Measurements from ENCODE around the gene SFXN2. TPM values are rescaled to one million over a fixed set of nuclear protein-coding genes. Genes with fewer than 3 reads are reported as not detected.

SFXN2 gene
- total and polyA plus RNA-seq, 7 donors = 0.45 to 3.2 (median 1.7) TPM

- Histone ChIP-seq H3K9me3 (no peaks in the 10 kb centered on the region), H3K4me3 (no peak overlapping the region), H3K4me1 (no peaks in the 10 kb centered on the region), H3K27me3 (ENCODE audit: insufficient read depth in 3 of 3, low read length in 2 of 3) (no peaks in the 10 kb centered on the region), H3K36me3 (ENCODE audit: insufficient read depth in 1 of 2, low read depth in 1 of 2) (peaks cover 7 to 30% of the 10 kb centered on the region in 2 donors), H3K27ac (no peak overlapping the region)
- no peak for ATAC-seq
- intact Hi-C loops (cut with DNase I) = no loop called here
- TF ChIP-seq, protein P1, sequence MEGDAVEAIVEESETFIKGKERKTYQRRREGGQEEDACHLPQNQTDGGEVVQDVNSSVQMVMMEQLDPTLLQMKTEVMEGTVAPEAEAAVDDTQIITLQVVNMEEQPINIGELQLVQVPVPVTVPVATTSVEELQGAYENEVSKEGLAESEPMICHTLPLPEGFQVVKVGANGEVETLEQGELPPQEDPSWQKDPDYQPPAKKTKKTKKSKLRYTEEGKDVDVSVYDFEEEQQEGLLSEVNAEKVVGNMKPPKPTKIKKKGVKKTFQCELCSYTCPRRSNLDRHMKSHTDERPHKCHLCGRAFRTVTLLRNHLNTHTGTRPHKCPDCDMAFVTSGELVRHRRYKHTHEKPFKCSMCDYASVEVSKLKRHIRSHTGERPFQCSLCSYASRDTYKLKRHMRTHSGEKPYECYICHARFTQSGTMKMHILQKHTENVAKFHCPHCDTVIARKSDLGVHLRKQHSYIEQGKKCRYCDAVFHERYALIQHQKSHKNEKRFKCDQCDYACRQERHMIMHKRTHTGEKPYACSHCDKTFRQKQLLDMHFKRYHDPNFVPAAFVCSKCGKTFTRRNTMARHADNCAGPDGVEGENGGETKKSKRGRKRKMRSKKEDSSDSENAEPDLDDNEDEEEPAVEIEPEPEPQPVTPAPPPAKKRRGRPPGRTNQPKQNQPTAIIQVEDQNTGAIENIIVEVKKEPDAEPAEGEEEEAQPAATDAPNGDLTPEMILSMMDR (IDR thresholded peaks at IDR 0.05) = no peak
- DNase-seq = no peak
- 96 to 98% (median 98%) methylated on average over 3 of the region's 3 CpGs for WGBS, 3 donors
Measured at GRCh38 chr10:102701796-102702195, 12.6 kb upstream of the SFXN2 start.

DNA sequence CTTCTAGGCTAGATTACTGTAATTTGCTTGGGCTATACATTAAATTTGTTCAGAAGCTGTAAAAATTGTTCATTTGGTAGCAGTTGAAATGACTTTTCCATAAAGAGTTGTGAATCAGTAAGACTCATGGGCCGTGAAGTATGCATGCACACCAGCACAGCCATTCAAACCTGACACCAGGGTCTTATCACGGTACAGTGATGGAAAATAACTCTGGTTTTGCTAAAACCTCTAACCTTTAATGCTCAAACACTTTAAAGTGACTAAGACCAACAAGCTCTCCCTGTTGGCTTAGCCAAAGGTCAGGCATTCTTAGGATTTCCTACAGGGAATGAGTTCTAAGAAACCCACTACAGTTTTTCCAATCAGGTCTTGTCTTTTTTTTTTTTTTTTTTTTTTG, 11.7 kb upstream of the SFXN2 start:
- DNase-seq (no peak), ATAC-seq (no peak)
- no peak overlapping the region for H3K4me3 ChIP-seq
- intact Hi-C loops (cut with DNase I) = no loop called here
- TF ChIP-seq, protein P1 (IDR thresholded peaks at IDR 0.05) = no peak
- H3K9me3 ChIP-seq = no peaks in the 10 kb centered on the region
- WGBS, 3 donors = 76 to 82% (median 77%) methylated on average over 2 of the region's 2 CpGs
- H3K27me3 ChIP-seq (ENCODE audit: insufficient read depth in 3 of 3, low read length in 2 of 3) = no peaks in the 10 kb centered on the region
- peaks cover 6 to 24% of the 10 kb centered on the region in 2 donors for H3K36me3 ChIP-seq (ENCODE audit: insufficient read depth in 1 of 2, low read depth in 1 of 2)
- H3K27ac ChIP-seq = no peak overlapping the region
- no peaks in the 10 kb centered on the region for H3K4me1 ChIP-seq

DNA sequence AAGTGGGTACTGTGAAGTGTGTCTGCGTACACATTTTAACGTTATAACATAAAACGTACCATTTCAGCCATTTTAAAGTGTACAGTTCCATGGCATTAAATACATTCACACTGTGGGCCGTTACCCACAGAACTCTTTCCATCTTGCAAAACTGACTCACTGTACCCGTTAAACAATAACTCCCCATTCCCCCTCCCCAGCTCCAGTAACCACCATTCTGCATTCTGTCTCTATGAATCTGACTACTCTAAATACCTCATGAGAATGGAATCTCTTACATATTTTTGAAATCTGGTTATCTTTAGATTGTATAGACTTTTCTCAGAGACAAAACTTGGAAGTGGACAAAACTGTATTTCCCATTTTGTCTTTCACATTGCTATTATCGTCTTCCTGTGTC, 9.5 kb upstream of the SFXN2 start:
- ATAC-seq = no peak
- no peak overlapping the region for H3K4me3 ChIP-seq
- H3K36me3 ChIP-seq (ENCODE audit: insufficient read depth in 1 of 2, low read depth in 1 of 2) = peaks cover 0 to 7% of the 10 kb centered on the region in 2 donors
- intact Hi-C loops (cut with DNase I) = no loop called here
- no peaks in the 10 kb centered on the region for H3K4me1 ChIP-seq
- no peaks in the 10 kb centered on the region for H3K27me3 ChIP-seq (ENCODE audit: insufficient read depth in 3 of 3, low read length in 2 of 3)
- no peak for DNase-seq
- TF ChIP-seq, protein P1 (IDR thresholded peaks at IDR 0.05) = no peak
- WGBS, 3 donors = 84 to 90% (median 87%) methylated on average over 6 of the region's 6 CpGs
- H3K9me3 ChIP-seq = no peaks in the 10 kb centered on the region
- H3K27ac ChIP-seq = no peak overlapping the region

DNA sequence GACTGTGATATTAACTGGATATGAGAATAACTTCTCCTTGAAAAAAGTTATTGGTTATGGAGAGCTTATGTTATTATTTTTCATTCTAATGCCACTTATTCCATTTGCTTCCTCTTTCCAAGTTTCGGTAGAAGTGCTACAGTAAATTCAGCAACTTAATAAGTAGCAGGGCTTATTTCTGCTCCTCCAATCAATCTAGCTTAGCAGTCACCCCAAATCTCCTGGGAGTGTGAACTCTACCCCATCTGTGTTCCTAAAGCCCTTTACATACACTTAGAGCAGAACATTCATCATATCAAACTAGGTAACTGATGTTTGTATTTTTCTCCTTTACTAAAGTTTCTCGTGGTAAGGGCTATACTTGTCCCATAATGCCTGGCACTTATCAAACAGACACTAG, 8.9 kb upstream of the SFXN2 start:
- Histone ChIP-seq H3K4me1 (no peaks in the 10 kb centered on the region), H3K27ac (no peak overlapping the region), H3K36me3 (ENCODE audit: insufficient read depth in 1 of 2, low read depth in 1 of 2) (peaks cover 0 to 7% of the 10 kb centered on the region in 2 donors), H3K9me3 (no peaks in the 10 kb centered on the region), H3K4me3 (no peak overlapping the region), H3K27me3 (ENCODE audit: insufficient read depth in 3 of 3, low read length in 2 of 3) (no peaks in the 10 kb centered on the region)
- no peak for DNase-seq
- ATAC-seq = no peak
- 67 to 71% (median 71%) methylated on average over 2 of the region's 2 CpGs for WGBS, 3 donors
- TF ChIP-seq, protein P1 (IDR thresholded peaks at IDR 0.05) = no peak
- intact Hi-C loops (cut with DNase I) = no loop called here

- no peaks in the 10 kb centered on the region for H3K27me3 ChIP-seq (ENCODE audit: insufficient read depth in 3 of 3, low read length in 2 of 3)
- peaks cover 9% of the 10 kb centered on the region for H3K4me1 ChIP-seq
- H3K9me3 ChIP-seq = no peaks in the 10 kb centered on the region
- intact Hi-C loops (cut with DNase I) = no loop called here
- no peak overlapping the region for H3K27ac ChIP-seq
- ATAC-seq (no peak), DNase-seq (no peak)
- no peak overlapping the region for H3K4me3 ChIP-seq
- 55 to 69% (median 62%) methylated on average over 4 of the region's 4 CpGs for WGBS, 3 donors
- TF ChIP-seq, protein P1 (IDR thresholded peaks at IDR 0.05) = no peak
- no peaks in the 10 kb centered on the region for H3K36me3 ChIP-seq (ENCODE audit: insufficient read depth in 1 of 2, low read depth in 1 of 2)
Measured at GRCh38 chr10:102710609-102711008, 3.8 kb upstream of the SFXN2 start.

All from psoas muscle (tissue), 8 donors.